H1 (cell line): Measurements from ENCODE around the gene MLLT6. TPM values are rescaled to one million over a fixed set of nuclear protein-coding genes. Genes with fewer than 3 reads are reported as not detected.
A peak's percentile ranks its signal among the peaks of the same experiment; 100 is the strongest.

Source experiments
- CTCF ChIA-PET: fragments of 300-600 bp; sonication (Branson Sonifier 250); formaldehyde crosslinking; loops from one replicate; lab custom pipeline; 2021; ENCODE audit not compliant: partially characterized antibody; lab: Charles Lee
- POLR2A ChIA-PET: fragments of 300-600 bp; sonication (Branson Sonifier 250); formaldehyde crosslinking; loops from one replicate; lab custom pipeline; 2021; ENCODE audit warnings: inconsistent platforms; ENCODE audit not compliant: partially characterized antibody; lab: Charles Lee
- DNase-seq, 2 experiments: peaks; one replicate each; pipeline versions ENCODE4 v3.0.0 to v3.0.0-alpha.2; 2010 to 2022; ENCODE audit warnings: low spot score in 2 of 2, low read depth in 1 of 2, mixed read lengths in 1 of 2
- FAIRE-seq: peaks from 2 replicates; lab custom pipeline; 2011; peaks lifted over from hg19 to GRCh38; lab: Jason Lieb, UNC
- H2AFZ ChIP-seq: 2 replicates; pipeline ENCODE4 v1.8.1; 2012; ENCODE audit warnings: low read length, inconsistent platforms
- H2AK5ac ChIP-seq: 2 replicates; pipeline ENCODE4 v1.6.1; 2013; ENCODE audit warnings: low read depth, low read length
- H2BK120ac ChIP-seq: replicated peaks from 2 replicates; pipeline ENCODE3; 2013; ENCODE audit warnings: low read depth, low read length, inconsistent platforms
- H2BK12ac ChIP-seq: 2 replicates; pipeline ENCODE4 v1.6.1; 2013; ENCODE audit warnings: low read depth, low read length
- H2BK15ac ChIP-seq: 2 replicates; pipeline ENCODE4 v1.6.1; 2013; ENCODE audit warnings: low read length
- H2BK20ac ChIP-seq: 2 replicates; pipeline ENCODE4 v1.6.1; 2013; ENCODE audit warnings: low read length
- H2BK5ac ChIP-seq: 2 replicates; pipeline ENCODE4 v1.6.1; 2013; ENCODE audit warnings: low read depth, low read length
- H3K14ac ChIP-seq: 2 replicates; pipeline ENCODE4 v1.6.1; 2013; ENCODE audit warnings: inconsistent platforms; ENCODE audit not compliant: insufficient read length
- H3K18ac ChIP-seq: 2 replicates; pipeline ENCODE4 v1.6.1; 2013; ENCODE audit warnings: low read length; ENCODE audit errors: extremely low read depth
- H3K23ac ChIP-seq: 2 replicates; pipeline ENCODE4 v1.6.1; 2013; ENCODE audit warnings: inconsistent platforms; ENCODE audit not compliant: insufficient read length
- H3K23me2 ChIP-seq: 2 replicates; pipeline ENCODE4 v1.6.1; 2013; ENCODE audit warnings: low read depth, low read length
- H3K27ac ChIP-seq: 2 replicates; pipeline ENCODE4 v1.6.1; 2011; ENCODE audit warnings: low read depth, low read length, inconsistent platforms
- H3K27me3 ChIP-seq, 4 experiments: replicated peaks in 1 of 4; 1 replicate in 1 of 4; 2 replicates in 3 of 4; pipeline versions ENCODE4 v1.6.1 to v1.8.1; 2011 to 2013; ENCODE audit warnings: low read length in 3 of 4, mild to moderate bottlenecking in 3 of 4, inconsistent platforms in 2 of 4, mixed read lengths in 2 of 4, moderate library complexity in 1 of 4; ENCODE audit not compliant: control insufficient read depth in 3 of 4, insufficient read depth in 3 of 4; ENCODE audit errors: extremely low read depth in 1 of 4
- H3K36me3 ChIP-seq, 4 experiments: 2 replicates each; pipeline versions ENCODE4 v1.6.1 to v1.8.1; 2011 to 2013; ENCODE audit warnings: mild to moderate bottlenecking in 4 of 4, low read length in 3 of 4, moderate library complexity in 2 of 4, control low read depth in 1 of 4, inconsistent platforms in 1 of 4; ENCODE audit not compliant: insufficient read depth in 4 of 4, control insufficient read depth in 2 of 4
- H3K4ac ChIP-seq: replicated peaks from 2 replicates; pipeline ENCODE3; 2013; ENCODE audit warnings: low read length, low read depth, mixed read lengths, inconsistent platforms; ENCODE audit not compliant: insufficient read length
- H3K4me1 ChIP-seq, 4 experiments: replicated peaks in 1 of 4; 1 replicate in 1 of 4; 2 replicates in 3 of 4; pipeline versions ENCODE4 v1.6.1 to v1.8.1; 2011 to 2013; ENCODE audit warnings: low read length in 3 of 4, inconsistent platforms in 2 of 4, mixed read lengths in 1 of 4; ENCODE audit not compliant: insufficient read depth in 4 of 4, control insufficient read depth in 3 of 4
- H3K4me2 ChIP-seq, 2 experiments: 2 replicates each; pipeline versions ENCODE4 v1.6.1 to v1.8.1; 2011 to 2013; ENCODE audit warnings: low read depth in 2 of 2, low read length in 2 of 2, control low read depth in 1 of 2, inconsistent platforms in 1 of 2, mild to moderate bottlenecking in 1 of 2; ENCODE audit not compliant: insufficient read depth in 1 of 2
- H3K4me3 ChIP-seq, 4 experiments: fragments of 200-600, 300-600 bp in 1 of 4; sonication (generic), shearing (Covaris generic), sonication (Bioruptor Twin) in 1 of 4; 2 replicates each; pipeline versions ENCODE4 v1.5.1 to v1.8.1; 2011 to 2016; ENCODE audit warnings: low read length in 4 of 4, low read depth in 3 of 4, control low read depth in 2 of 4, inconsistent platforms in 2 of 4, mild to moderate bottlenecking in 2 of 4, mixed read lengths in 1 of 4, moderate library complexity in 1 of 4; ENCODE audit not compliant: insufficient read depth in 2 of 4; ENCODE audit errors: extremely low read depth in 1 of 4
- H3K56ac ChIP-seq: replicated peaks from 2 replicates; pipeline ENCODE3; 2013; ENCODE audit warnings: low read depth, mild to moderate bottlenecking, mixed read lengths, low read length, inconsistent platforms; ENCODE audit not compliant: insufficient read length
- H3K79me1 ChIP-seq: 2 replicates; pipeline ENCODE4 v1.6.1; 2013; ENCODE audit warnings: low read depth, low read length, control low read depth
- H3K79me2 ChIP-seq, 2 experiments: 2 replicates each; pipeline versions ENCODE4 v1.6.1 to v1.8.1; 2012 to 2013; ENCODE audit warnings: low read length in 2 of 2, mild to moderate bottlenecking in 2 of 2, inconsistent platforms in 1 of 2; ENCODE audit not compliant: insufficient read depth in 2 of 2, control insufficient read depth in 1 of 2
- H3K9ac ChIP-seq, 4 experiments: replicated peaks in 1 of 4; 1 replicate in 1 of 4; 2 replicates in 3 of 4; pipeline versions ENCODE4 v1.6.1 to v1.8.1; 2011 to 2013; ENCODE audit warnings: low read depth in 3 of 4, low read length in 3 of 4, control low read depth in 2 of 4, mild to moderate bottlenecking in 2 of 4, moderate library complexity in 2 of 4, inconsistent platforms in 1 of 4; ENCODE audit errors: extremely low read depth in 1 of 4
- H3K9me3 ChIP-seq, 2 experiments: 2 replicates each; pipeline versions ENCODE4 v1.6.1 to v1.8.1; 2012 to 2013; ENCODE audit warnings: mild to moderate bottlenecking in 2 of 2, moderate library complexity in 2 of 2, control low read depth in 1 of 2, inconsistent platforms in 1 of 2, low read depth in 1 of 2, low read length in 1 of 2, mixed read lengths in 1 of 2; ENCODE audit not compliant: insufficient read depth in 2 of 2
- H4K20me1 ChIP-seq, 2 experiments: replicated peaks in 1 of 2; 2 replicates each; pipeline versions ENCODE3 to v1.8.1; 2011 to 2013; ENCODE audit warnings: inconsistent platforms in 2 of 2, low read length in 2 of 2, mild to moderate bottlenecking in 1 of 2; ENCODE audit not compliant: insufficient read depth in 2 of 2, control insufficient read depth in 1 of 2
- H4K5ac ChIP-seq: 2 replicates; pipeline ENCODE4 v1.6.1; 2013; ENCODE audit warnings: low read length, low read depth, mixed read lengths, inconsistent platforms; ENCODE audit not compliant: insufficient read length
- H4K8ac ChIP-seq: 2 replicates; pipeline ENCODE4 v1.8.0; 2013; ENCODE audit warnings: mild to moderate bottlenecking, moderate library complexity, low read length, inconsistent platforms; ENCODE audit not compliant: insufficient read depth; ENCODE audit errors: extremely low read depth
- H4K91ac ChIP-seq: replicated peaks from 2 replicates; pipeline ENCODE3; 2013; ENCODE audit warnings: low read length, mixed read lengths, inconsistent platforms; ENCODE audit not compliant: insufficient read length
- ATF2 ChIP-seq: IDR thresholded peaks from 2 replicates; pipeline ENCODE4 v1.6.1; 2012; ENCODE audit warnings: low read length, inconsistent platforms
- CHD2 ChIP-seq: IDR thresholded peaks from 2 replicates; pipeline ENCODE4 v1.6.1; 2012; ENCODE audit warnings: low read length, improper control_type of control experiment
- CREB1 ChIP-seq: IDR thresholded peaks from 2 replicates; pipeline ENCODE4 v1.6.1; 2012; ENCODE audit warnings: inconsistent platforms
- EZH2 ChIP-seq: fragments of 200-600 bp; sonication (generic); IDR thresholded peaks from 2 replicates; pipeline ENCODE4 v1.7.1; 2012; ENCODE audit warnings: low read depth, mild to moderate bottlenecking, moderate library complexity, low read length, inconsistent platforms; ENCODE audit not compliant: severe bottlenecking
- HDAC6 ChIP-seq: IDR thresholded peaks from one replicate; pipeline ENCODE4 v1.7.1; 2012; ENCODE audit warnings: low read depth, mild to moderate bottlenecking, inconsistent platforms, low read length, moderate library complexity
- JUN ChIP-seq: IDR thresholded peaks from 2 replicates; pipeline ENCODE4 v1.6.1; 2011; ENCODE audit warnings: low read depth, mild to moderate bottlenecking, improper control_type of control experiment, low read length
- SAP30 ChIP-seq: fragments of 300-600 bp; sonication (generic); IDR thresholded peaks from 2 replicates; pipeline ENCODE4 v1.7.1; 2012; ENCODE audit warnings: low read length, moderate library complexity, mild to moderate bottlenecking, inconsistent platforms; ENCODE audit not compliant: insufficient read depth, insufficient replicate concordance
- SP2 ChIP-seq: IDR thresholded peaks from 2 replicates; pipeline ENCODE4 v1.6.1; 2012; ENCODE audit warnings: mild to moderate bottlenecking, low read length, inconsistent platforms
- SUZ12 ChIP-seq: fragments of 200-600 bp; sonication (generic); IDR thresholded peaks from 2 replicates; pipeline ENCODE4 v1.6.1; 2012; ENCODE audit warnings: mild to moderate bottlenecking, inconsistent platforms, low read length, moderate library complexity, mixed read lengths
- WGBS, 2 experiments: shearing (Covaris generic) in 1 of 2; methylation state at CpG; one replicate each; pipeline versions ENCODE4 v1.1.6 to v1.1.7; 2013 to 2015; ENCODE audit warnings: low lambda C conversion rate in 2 of 2, mixed read lengths in 2 of 2, inconsistent platforms in 1 of 2, low coverage in 1 of 2, missing lambda C conversion rate in 1 of 2; ENCODE audit not compliant: insufficient replicate concordance in 2 of 2, insufficient coverage in 1 of 2, insufficient read length in 1 of 2; ENCODE audit errors: extremely low coverage in 1 of 2, missing lambda C conversion rate in 1 of 2; 5-methylcytosine and 5-hydroxymethylcytosine counted together
- polyA plus RNA-seq, 7 experiments: library from polyadenylated mRNA; depleted of rRNA in 3 of 7; stranded (reverse) in 5 of 7; unstranded in 2 of 7; fragments of >200 nt in 5 of 7; fragments of 200-250 nt in 2 of 7; gene quantifications; 1 replicate in 5 of 7; 2 replicates in 1 of 7; 4 replicates in 1 of 7; pipeline versions ENCODE4 v1.2.1 to v1.2.3, GENCODE V29; 2011 to 2013; ENCODE audit warnings: missing spikeins in 2 of 7, mixed read lengths in 2 of 7
- total RNA-seq: library from RNA; stranded (reverse); fragmentation: NEBNext Ultra II Directional; extraction: Animal tissue kit (Norgen Biotek cat#: 25700); gene quantifications from 2 replicates; pipeline ENCODE4 v1.2.1, GENCODE V29; 2021

The MLLT6 gene
- total and polyA plus RNA-seq, 2 of the 8 experiments (the other 6 are each of a cell fraction or from before 2014, with no cell fraction given): 6.5 to 8.0 TPM

GRCh38 chr17:38752308-38753070, 47.4 kb downstream of the MLLT6 start, which contains the start of gene PSMB3:
Gene PSMB3 (plus strand): TSS chr17:38752741. CDS start chr17:38752827, 86 bp downstream.
- H4K20me1 ChIP-seq: peaks cover 0 to 5% of the 10 kb centered on the region in 2 experiments
- no peak within 1 kb of the TSS for H3K14ac ChIP-seq
- no peak within 1 kb of the TSS for H3K23ac ChIP-seq
- H2BK20ac ChIP-seq: no peak within 1 kb of the TSS; the same call in 1 of the 2 replicates
- FAIRE-seq (no peak), DNase-seq (peak; percentile 88 to 96)
- H2BK5ac ChIP-seq: peak within 1 kb of the TSS; percentile 96
- peak within 1 kb of the TSS; percentile 87 for H4K5ac ChIP-seq
- peaks cover 0 to 16% of the 10 kb centered on the region in 2 experiments; a peak in 3 of 4 replicates for H3K79me2 ChIP-seq
- no peaks in the 10 kb centered on the region for H3K9me3 ChIP-seq
- H3K79me1 ChIP-seq: peaks cover 2% of the 10 kb centered on the region; the same call in 1 of the 2 replicates
- peaks cover 34% of the 10 kb centered on the region for H3K23me2 ChIP-seq
- peak within 1 kb of the TSS; percentile 68; the same call in 1 of the 2 replicates for H2AFZ ChIP-seq
- peak within 1 kb of the TSS; percentile 62 for H4K8ac ChIP-seq
- H2BK12ac ChIP-seq: peak within 1 kb of the TSS; percentile 70; the same call in 1 of the 2 replicates
- peak within 1 kb of the TSS; percentile 70 to 88 (median 84) for H3K9ac ChIP-seq
- peaks cover 5 to 17% (median 12%) of the 10 kb centered on the region in 4 experiments; a peak in 7 of 8 replicates for H3K36me3 ChIP-seq
- peak within 1 kb of the TSS; percentile 40; the same call in 1 of the 2 replicates for H2BK15ac ChIP-seq
- H3K4me1 ChIP-seq: peaks cover 0 to 5% (median 3%) of the 10 kb centered on the region in 4 experiments; a peak in 4 of 7 replicates
- H3K18ac ChIP-seq: peak within 1 kb of the TSS; percentile 81
- H2BK120ac ChIP-seq: peak within 1 kb of the TSS; percentile 7
- peak within 1 kb of the TSS; percentile 89 to 96 for H3K4me2 ChIP-seq
- peak within 1 kb of the TSS; percentile 86 to 99 (median 90) for H3K4me3 ChIP-seq
- H3K27me3 ChIP-seq: peaks cover 0 to 11% (median 5%) of the 10 kb centered on the region in 4 experiments; a peak in 5 of 7 replicates
- H3K56ac ChIP-seq: peak within 1 kb of the TSS; percentile 85
- H2AK5ac ChIP-seq: peak within 1 kb of the TSS; percentile 18; the same call in 1 of the 2 replicates
- peak within 1 kb of the TSS; percentile 67; the same call in 1 of the 2 replicates for H3K27ac ChIP-seq
- POLR2A ChIA-PET: interaction anchor here (0.6 to 3.6 kb wide), 17 partner anchors 9 to 699 kb away, joined by 3 to 22 read pairs (median 4); partner anchors contain the start of genes LASP1, MED1, MLLT6 and RPL19
- 1% methylated on average over 43 of the region's 44 CpGs; no CpG with 5 or more reads in 1 of the 2 experiments for WGBS, 2 experiments
- CTCF ChIA-PET: interaction anchor here (0.6 to 2.5 kb wide), 7 partner anchors 9 to 117 kb away, joined by 3 to 10 read pairs (median 4); no protein-coding TSS in a partner anchor
- peak within 1 kb of the TSS; percentile 82 for H3K4ac ChIP-seq
- peak within 1 kb of the TSS; percentile 49 for H4K91ac ChIP-seq
- TF ChIP-seq ATF2: no peak
- no peak for TF ChIP-seq EZH2
- TF ChIP-seq SAP30: no peak
- peak; percentile 94 for TF ChIP-seq CHD2
- peak; percentile 55 for TF ChIP-seq CREB1
- no peak for TF ChIP-seq HDAC6
- TF ChIP-seq JUN: no peak
- peak; percentile 86 for TF ChIP-seq SP2
- no peak for TF ChIP-seq SUZ12
